Esophagus muscularis mucosa (tissue), 4 donors: Measurements from ENCODE around the gene PCBP4. TPM values are rescaled to one million over a fixed set of nuclear protein-coding genes. Genes with fewer than 3 reads are reported as not detected.

Source experiments
- DNase-seq: peaks from one replicate; pipeline ENCODE4 v3.0.0-alpha.2; 2017; ENCODE audit errors: extremely low spot score
- H3K27ac ChIP-seq, 4 donors: fragments of 200-600 bp; sonication (generic); replicated peaks in 1 of 4; 1 replicate in 3 of 4; 2 replicates in 1 of 4; pipeline ENCODE4 v1.5.1; 2016 to 2019; ENCODE audit warnings: mild to moderate bottlenecking in 1 of 4
- H3K27me3 ChIP-seq, 4 donors: fragments of 200-600 bp; sonication (generic); one replicate each; pipeline versions ENCODE4 v1.5.1 to v1.6.0; 2016 to 2019
- H3K36me3 ChIP-seq, 4 donors: fragments of 200-600 bp; sonication (generic); one replicate each; pipeline ENCODE4 v1.5.1; 2016 to 2019
- H3K4me1 ChIP-seq, 4 donors: fragments of 200-600 bp; sonication (generic); one replicate each; pipeline ENCODE4 v1.5.1; 2016 to 2019
- H3K4me3 ChIP-seq, 4 donors: fragments of 200-600 bp; sonication (generic); 1 replicate in 2 of 4; 2 replicates in 2 of 4; pipeline ENCODE4 v1.5.1; 2016 to 2019; ENCODE audit warnings: mild to moderate bottlenecking in 4 of 4, moderate library complexity in 1 of 4
- H3K9me3 ChIP-seq, 4 donors: fragments of 200-600 bp; sonication (generic); 1 replicate in 3 of 4; 2 replicates in 1 of 4; pipeline ENCODE4 v1.5.1; 2016 to 2019
- CTCF ChIP-seq, 3 experiments: fragments of 200-600 bp in 2 of 3; fragments of 450-650 bp in 1 of 3; sonication (generic) in 2 of 3; IDR thresholded peaks; one replicate each; pipeline ENCODE4 v1.5.1; 2017 to 2019; ENCODE audit warnings: antibody characterized with exemption in 3 of 3, mild to moderate bottlenecking in 2 of 3, moderate library complexity in 1 of 3
- EP300 ChIP-seq: sonication (generic); formaldehyde crosslinking; IDR thresholded peaks from one replicate; pipeline ENCODE4 v1.6.1; 2017; ENCODE audit warnings: antibody characterized with exemption
- POLR2A ChIP-seq: fragments of 450-650 bp; IDR thresholded peaks from one replicate; pipeline ENCODE4 v1.6.1; 2017; ENCODE audit warnings: antibody characterized with exemption, moderate library complexity, mild to moderate bottlenecking, low read depth
- POLR2AphosphoS5 ChIP-seq, 2 donors: sonication (generic); formaldehyde crosslinking; IDR thresholded peaks; one replicate each; pipeline ENCODE4 v1.6.1; 2017; ENCODE audit warnings: antibody characterized with exemption in 2 of 2
- WGBS: methylation state at CpG from one replicate; pipeline ENCODE4 v1.1.5; 2018; 5-methylcytosine and 5-hydroxymethylcytosine counted together
- intact Hi-C: fragments of 100-400 bp; cut with DNase I; formaldehyde crosslinking; loops from one replicate; pipeline ENCODE4 v1.15.1; 2023
- total RNA-seq, 4 donors: library from RNA; depleted of rRNA; stranded (reverse); fragments of >200 nt; gene quantifications; one replicate each; pipeline versions ENCODE4 v1.1.0 to v1.2.1, GENCODE V29; 2016

PCBP4 gene
- total RNA-seq, 4 donors from 2014 or later, result 54.4 to 378 (median 139) TPM

- Histone ChIP-seq H3K27me3 (no peaks in the 10 kb centered on the region), H3K27ac (no peak overlapping the region), H3K36me3 (peaks cover 0 to 13% (median 5%) of the 10 kb centered on the region in 4 donors), H3K9me3 (no peaks in the 10 kb centered on the region), H3K4me1 (peaks cover 31 to 58% (median 44%) of the 10 kb centered on the region in 4 donors), H3K4me3 (no peak overlapping the region)
- WGBS, result 78% methylated on average over 4 of the region's 4 CpGs
- TF ChIP-seq EP300 (no peak), POLR2AphosphoS5 (IDR thresholded peaks at IDR 0.05) (no peak), CTCF (IDR thresholded peaks at IDR 0.05) (no peak), POLR2A (no peak)
- no peak for DNase-seq
- intact Hi-C loops, result no loop called here
Observed at GRCh38 chr3:51978143-51978502, 10.9 kb upstream of the PCBP4 start.

GRCh38 chr3:51977446-51978142 is 10.3 kb upstream of the PCBP4 start:
- intact Hi-C loops, result no loop called here
- no peak for DNase-seq
- Histone ChIP-seq H3K27ac (no peak overlapping the region), H3K27me3 (no peaks in the 10 kb centered on the region), H3K36me3 (peaks cover 0 to 13% (median 5%) of the 10 kb centered on the region in 4 donors), H3K4me1 (peaks cover 35 to 58% (median 45%) of the 10 kb centered on the region in 4 donors), H3K4me3 (no peak overlapping the region), H3K9me3 (no peaks in the 10 kb centered on the region)
- TF ChIP-seq EP300 (no peak), POLR2AphosphoS5 (IDR thresholded peaks at IDR 0.05) (no peak), CTCF (IDR thresholded peaks at IDR 0.05) (no peak), POLR2A (no peak)
- WGBS, result 84% methylated on average over 4 of the region's 9 CpGs

- no peaks in the 10 kb centered on the region for H3K9me3 ChIP-seq
- H3K27me3 ChIP-seq, result no peaks in the 10 kb centered on the region
- intact Hi-C loops, result loop anchor here (2.0 kb wide), 1 partner anchor 33 kb away; the partner anchor contains the start of gene PARP3
- H3K4me1 ChIP-seq, result peaks cover 27 to 58% (median 35%) of the 10 kb centered on the region in 4 donors
- TF ChIP-seq POLR2A (no peak), EP300 (no peak), POLR2AphosphoS5 (IDR thresholded peaks at IDR 0.05) (no peak), CTCF (IDR thresholded peaks at IDR 0.05) (peak in 1 of 3 experiments; percentile 5)
- H3K27ac ChIP-seq, result peak overlapping the region; percentile 93 to 96 (median 96)
- DNase-seq, result no peak
- peaks cover 0 to 18% (median 7%) of the 10 kb centered on the region in 4 donors for H3K36me3 ChIP-seq
- WGBS, result 62% methylated on average over 21 of the region's 46 CpGs
- peak overlapping the region; percentile 55 to 75 (median 70) for H3K4me3 ChIP-seq
Observed at GRCh38 chr3:51975852-51976549, 8.7 kb upstream of the PCBP4 start.

- H3K4me1 ChIP-seq, result peaks cover 27 to 54% (median 35%) of the 10 kb centered on the region in 4 donors
- WGBS, result 1% methylated on average over 24 of the region's 63 CpGs
- no peak for TF ChIP-seq CTCF (IDR thresholded peaks at IDR 0.05)
- TF ChIP-seq POLR2AphosphoS5 (IDR thresholded peaks at IDR 0.05), result peak; percentile 47 to 77
- TF ChIP-seq EP300, result no peak
- H3K27ac ChIP-seq, result peak within 1 kb of the TSS; percentile 93 to 96 (median 96)
- H3K27me3 ChIP-seq, result no peaks in the 10 kb centered on the region
- peak within 1 kb of the TSS; percentile 55 to 75 (median 70) for H3K4me3 ChIP-seq
- peaks cover 0 to 14% (median 6%) of the 10 kb centered on the region in 4 donors for H3K36me3 ChIP-seq
- intact Hi-C loops, result loop anchor here (2.0 kb wide), 1 partner anchor 32 kb away; the partner anchor contains the start of gene PARP3
- no peaks in the 10 kb centered on the region for H3K9me3 ChIP-seq
- DNase-seq, result no peak
Observed at GRCh38 chr3:51974963-51975851, 8.0 kb upstream of the PCBP4 start, which contains the start of gene ABHD14A. Gene ABHD14A (plus strand): TSS chr3:51975064. CDS start chr3:51975136, 72 bp downstream.
